GM10266 (cell line): ENCODE measurements around the gene ZNF787.

Source experiments
- DNase-seq: peaks from one replicate; pipeline ENCODE4 v3.0.0; 2012; ENCODE audit errors: extremely low spot score
- CTCF ChIP-seq: IDR thresholded peaks from 2 replicates; pipeline ENCODE4 v1.5.1; 2012; ENCODE audit warnings: mild to moderate bottlenecking, low read depth; ENCODE audit not compliant: control insufficient read depth, insufficient read depth; ENCODE audit errors: missing control alignments

The ZNF787 gene

DNA sequence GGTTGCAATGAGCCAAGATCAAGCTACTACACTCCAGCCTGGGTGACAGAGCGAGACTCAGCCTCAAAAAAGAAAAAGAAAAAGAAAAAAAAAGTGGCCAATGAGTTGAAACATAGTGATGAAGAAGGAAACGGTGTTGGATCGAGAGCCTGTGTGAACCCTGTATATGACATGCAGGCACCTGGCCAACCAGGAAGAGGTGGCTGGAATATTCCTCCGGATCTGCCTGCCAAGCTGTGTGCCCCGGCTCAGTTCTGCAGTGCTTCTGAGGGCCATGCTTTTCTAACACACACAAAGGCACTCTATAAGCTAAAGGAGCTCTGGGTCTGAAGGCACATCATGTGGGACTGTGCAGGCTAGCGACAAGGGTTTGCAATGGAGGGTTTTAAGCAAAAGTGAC, 16.3 kb upstream of the ZNF787 start:
- no peak for TF ChIP-seq CTCF

DNA sequence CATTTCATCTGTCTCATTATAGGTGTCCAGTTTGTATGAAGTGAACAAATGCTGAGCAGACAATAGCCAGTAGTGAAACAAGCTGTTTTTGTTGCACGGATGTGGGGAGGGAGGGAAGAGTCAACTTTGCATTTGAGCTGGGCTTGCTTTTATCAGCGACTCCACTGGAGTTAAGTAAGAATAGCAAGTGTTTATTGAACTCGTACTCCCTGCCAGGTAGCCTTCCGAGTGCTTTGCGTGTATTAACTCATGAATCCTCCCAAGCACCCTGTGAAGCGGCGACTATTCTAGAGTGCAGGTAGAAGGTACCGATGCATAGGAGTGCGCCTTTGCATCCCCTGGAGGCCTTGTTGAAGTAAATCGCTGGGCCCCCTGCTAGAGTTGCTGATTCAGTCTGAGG, 15.3 kb upstream of the ZNF787 start:
- no peak for DNase-seq
- no peak for TF ChIP-seq CTCF

More for the DNA sequence above, 16.3 kb upstream of the ZNF787 start:
- DNase-seq = no peak

- no peak for DNase-seq
- TF ChIP-seq CTCF = no peak
Measured at GRCh38 chr19:56134654-56134921, 13.5 kb upstream of the ZNF787 start.

GRCh38 chr19:56133858-56134653, 13.0 kb upstream of the ZNF787 start:
- DNase-seq = no peak
- no peak for TF ChIP-seq CTCF

- no peak for TF ChIP-seq CTCF
- DNase-seq = no peak
Measured at GRCh38 chr19:56132316-56132822, 11.3 kb upstream of the ZNF787 start.

DNA sequence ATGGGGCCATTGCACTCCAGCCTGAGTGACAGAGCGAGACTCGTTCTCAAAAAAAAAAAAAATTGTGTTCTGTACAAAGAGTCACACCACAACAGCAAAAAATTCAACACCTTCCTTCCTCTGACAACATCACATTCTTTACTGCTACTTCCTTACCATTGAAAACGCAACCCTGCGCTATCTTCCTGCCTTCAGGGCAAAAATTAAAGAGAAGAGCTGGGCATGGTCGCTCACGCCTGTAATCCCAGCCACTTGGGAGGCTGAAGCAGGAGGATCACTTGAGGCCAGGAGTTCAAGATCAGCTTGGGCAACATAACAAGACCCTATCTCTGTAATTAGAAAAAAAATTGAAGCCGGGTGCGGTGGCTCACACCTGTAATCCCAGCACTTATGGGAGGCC, 10.6 kb upstream of the ZNF787 start:
- no peak for DNase-seq

More for the DNA sequence above, 10.6 kb upstream of the ZNF787 start:
- no peak for TF ChIP-seq CTCF
